SIG-M5 (cell line): Measurements from ENCODE around the gene RSRP1.

Experiments used
- DNase-seq: peaks from one replicate; lab custom pipeline; 2025; lab: John Stamatoyannopoulos, UW

The RSRP1 gene

DNA sequence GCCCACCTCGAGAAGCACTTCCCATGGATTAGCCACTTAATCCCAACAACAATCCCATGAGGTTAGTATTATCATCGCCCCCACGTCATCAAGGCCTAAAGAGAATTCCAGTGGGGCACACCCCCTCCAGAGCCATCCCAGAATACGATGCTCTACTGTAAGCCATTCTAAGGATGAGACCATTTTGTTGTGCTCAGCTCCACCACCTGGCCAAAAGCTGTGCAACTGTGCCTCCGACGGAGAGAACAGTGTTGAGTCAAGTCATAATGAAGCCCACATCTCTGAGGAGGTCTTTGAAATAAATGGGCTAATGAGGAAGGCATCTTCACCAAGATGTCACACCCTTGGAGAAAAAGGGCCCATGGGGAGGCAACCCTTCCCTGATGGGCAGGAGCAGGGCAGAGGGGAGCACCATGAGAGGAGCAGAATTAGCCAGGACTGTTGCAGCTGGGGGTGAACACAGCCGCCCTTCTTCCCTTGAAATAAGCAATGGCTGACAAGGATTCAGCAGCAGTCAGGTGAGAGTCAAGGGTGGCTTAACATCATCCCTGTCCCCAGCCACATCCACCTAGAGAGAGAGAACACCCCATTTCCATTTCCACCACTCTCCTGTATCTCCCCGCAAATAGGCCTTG, 29.5 kb downstream of the RSRP1 start:
- no peak for DNase-seq

GRCh38 chr1:25217015-25217414, 30.2 kb downstream of the RSRP1 start:
- DNase-seq: no peak

GRCh38 chr1:25216123-25216522, 31.1 kb downstream of the RSRP1 start:
- DNase-seq: no peak

GRCh38 chr1:25212725-25213124, 34.5 kb downstream of the RSRP1 start:
- no peak for DNase-seq

DNA sequence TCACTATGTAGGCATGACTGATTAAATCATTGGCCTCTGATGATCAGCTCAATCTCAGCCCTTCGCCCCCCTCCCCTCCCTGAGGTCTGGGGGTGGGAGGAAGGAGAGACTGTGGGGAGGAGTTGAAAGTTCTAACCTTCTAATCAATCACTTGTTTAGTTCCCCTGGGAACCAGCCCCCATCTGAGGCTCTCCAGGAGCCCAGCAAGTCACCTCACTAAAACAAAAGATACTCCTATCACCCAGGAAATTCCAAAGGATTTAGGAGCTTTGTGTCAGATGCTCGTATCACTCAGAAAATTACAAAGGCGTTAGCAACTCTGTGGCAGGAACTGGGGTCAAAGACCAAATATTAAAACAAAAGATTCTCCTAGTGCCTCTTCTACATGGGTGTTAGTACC, 36.5 kb downstream of the RSRP1 start:
- no peak for DNase-seq

DNA sequence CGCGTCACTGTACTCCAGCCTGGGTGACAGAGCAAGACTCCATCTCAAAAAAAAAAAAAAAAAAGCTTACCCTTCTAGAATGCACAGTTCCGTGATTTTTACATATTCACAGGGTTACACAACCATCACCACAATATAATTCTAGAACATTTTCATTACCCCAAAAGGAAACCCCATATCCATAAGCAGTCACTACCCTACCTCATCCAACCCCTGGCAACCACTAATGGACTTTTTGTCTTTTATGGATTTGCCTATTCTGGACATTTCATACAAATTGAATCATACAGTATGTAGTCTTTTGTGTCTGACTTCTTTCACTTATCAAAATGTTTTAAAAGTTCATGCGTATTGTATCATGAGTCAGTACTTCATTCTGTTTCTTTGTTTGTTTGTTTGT, 37.7 kb downstream of the RSRP1 start:
- DNase-seq: no peak

DNA sequence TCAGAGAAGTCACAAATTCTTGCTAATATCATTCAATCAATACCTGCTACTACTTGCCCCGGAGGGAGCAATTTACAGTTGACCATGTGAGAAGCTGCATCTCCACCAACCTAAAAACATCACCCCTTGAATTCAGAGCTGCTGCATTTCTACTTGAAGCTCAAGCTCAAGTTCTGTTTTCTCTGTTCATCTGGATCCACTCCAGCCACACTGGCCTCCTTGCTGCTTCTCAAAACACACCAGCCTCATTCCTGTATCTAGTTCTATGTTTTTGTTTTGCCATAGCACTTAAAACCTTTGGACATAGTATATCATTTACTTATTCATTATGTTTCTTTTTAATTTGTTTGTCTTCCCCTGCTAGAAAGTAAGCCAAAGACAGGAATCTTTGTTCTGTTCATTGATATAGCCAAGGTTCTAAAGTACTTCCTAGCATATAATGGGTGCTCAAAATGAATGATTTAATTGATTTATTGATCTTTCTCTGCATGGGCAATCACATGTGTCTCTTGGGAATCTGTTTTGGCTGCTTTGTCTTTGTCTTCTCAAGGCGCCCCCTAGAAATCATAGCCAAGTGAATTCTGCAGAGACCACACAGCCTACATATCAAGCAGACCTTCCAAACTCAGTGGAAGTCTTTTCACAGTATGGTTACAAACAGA, 38.6 kb downstream of the RSRP1 start:
- no peak for DNase-seq

DNA sequence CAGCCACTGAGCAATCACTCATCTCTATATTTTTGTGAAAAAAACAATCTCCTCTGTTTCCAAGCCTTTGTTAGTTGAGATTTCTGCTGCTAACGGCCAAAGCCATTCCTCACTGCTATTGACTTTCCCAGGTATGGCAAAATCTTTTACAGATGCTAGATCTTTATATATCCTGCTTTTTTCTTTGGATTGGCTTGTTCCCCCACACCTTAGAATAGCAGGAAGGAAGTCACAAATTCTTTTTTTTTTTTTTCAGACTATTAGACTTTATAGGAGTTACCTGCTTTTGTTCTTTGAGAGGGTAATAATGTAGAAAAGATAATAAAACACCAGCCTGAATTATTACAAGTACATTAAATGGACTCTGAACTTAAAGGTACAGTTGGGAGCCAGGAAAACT, 39.2 kb downstream of the RSRP1 start:
- no peak for DNase-seq

GRCh38 chr1:25206201-25206600, 41.1 kb downstream of the RSRP1 start:
- DNase-seq: no peak

DNA sequence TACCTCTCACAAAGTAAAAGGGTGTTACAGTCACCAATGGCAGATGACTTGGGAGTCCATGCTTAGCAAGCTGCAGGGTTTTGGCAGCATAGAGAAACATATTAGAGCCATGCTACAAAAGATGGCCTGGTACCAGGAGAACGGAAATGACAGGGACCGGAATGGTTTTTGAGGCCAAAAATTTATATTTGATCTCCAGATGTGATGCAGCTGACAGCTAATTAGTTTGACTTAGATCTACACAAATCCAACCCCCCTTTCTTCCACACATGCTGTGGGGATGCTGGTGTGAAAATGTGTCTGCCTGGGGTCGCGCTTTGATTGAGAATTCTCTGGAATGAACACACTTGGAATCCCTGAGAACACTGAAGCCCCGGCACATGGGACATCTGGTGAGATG, 41.5 kb downstream of the RSRP1 start:
- no peak for DNase-seq

DNA sequence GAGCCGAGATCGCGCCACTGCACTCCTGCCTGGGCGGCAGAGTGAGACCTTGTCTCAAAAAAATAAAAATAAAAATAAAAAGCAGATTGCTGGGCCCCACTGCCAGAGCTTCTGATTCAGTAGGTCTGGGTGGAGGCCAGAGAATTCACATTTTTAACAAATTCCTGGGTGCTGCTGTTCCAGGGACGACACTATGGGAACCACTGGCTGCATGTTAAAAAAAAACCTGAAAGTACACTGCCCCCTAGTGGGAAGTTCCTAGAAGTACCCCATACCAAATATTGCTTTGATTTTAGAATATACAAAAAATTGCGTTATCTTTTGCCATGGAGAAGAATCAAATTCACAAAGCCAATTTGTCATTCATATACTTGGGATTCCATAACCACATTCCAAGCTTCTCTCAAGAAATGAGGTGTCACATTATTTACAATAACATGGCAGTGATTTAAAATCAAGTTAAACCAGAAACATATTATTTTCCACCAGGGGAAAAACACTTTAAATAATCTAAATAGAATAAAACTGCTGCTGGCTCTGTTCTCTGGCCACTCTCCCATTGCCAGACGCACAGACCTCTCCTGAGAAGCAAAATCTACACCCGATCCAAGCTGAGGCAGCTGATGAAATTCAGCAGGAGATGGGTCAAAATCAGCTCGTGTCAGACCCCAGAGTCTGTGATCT, 42.3 kb downstream of the RSRP1 start:
- no peak for DNase-seq

DNA sequence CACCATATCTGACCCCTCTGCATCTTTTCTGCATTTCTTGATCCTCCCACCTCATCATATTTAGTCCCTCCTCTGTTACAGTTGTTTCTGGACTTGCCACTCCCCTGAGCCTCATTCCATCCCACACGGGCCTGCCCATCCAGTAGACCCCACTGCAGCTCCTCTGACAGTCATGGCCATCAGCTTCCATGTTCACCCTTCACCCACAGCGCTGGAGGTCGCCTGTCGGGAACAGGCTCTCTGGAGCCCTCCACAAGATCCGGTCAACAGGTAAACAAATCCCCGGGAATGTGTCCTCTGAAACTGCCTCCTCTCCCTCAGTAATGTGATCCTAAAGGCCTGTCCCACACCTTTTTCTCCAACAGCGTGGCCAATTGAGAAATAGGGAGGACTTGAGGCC, 46.2 kb downstream of the RSRP1 start:
- no peak for DNase-seq

DNA sequence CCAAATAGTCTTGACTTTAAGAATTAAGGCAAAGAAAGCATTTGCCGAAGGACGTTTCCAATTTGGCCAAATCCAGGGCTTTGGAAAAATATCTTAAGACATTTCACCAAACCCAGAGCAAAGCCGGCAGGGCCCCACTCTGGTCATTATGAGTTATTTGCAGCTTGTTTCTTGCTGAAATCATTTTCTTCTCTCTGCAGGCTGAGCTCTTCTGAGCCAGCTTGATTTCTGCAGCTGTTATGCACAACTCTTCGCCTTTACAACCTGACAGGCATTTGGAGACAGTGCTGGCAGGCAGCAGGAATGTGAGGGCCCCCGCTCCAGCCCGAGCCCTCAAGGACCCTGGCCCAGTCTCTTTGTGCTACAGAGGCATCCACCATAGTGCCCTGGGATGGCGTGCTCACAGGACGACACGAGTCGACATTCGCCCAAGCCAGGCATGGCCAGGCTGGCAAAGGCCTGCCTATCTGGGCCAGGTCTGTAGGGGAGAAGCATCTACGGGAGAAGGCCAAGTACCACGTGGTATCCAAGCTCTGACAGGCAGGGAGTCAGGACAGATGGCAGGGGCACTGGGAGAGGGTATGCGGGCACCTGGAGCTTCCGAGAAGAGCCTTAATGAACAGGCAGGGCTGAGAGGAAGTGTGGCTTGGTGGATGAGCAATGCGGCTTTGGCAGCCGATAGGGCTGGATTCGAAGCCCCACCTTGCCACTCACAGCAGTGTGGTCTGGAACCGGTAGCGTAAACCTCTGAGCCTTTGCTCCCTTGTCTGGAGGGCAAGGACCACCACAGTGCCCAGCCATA, 47.2 kb downstream of the RSRP1 start:
- DNase-seq: no peak

DNA sequence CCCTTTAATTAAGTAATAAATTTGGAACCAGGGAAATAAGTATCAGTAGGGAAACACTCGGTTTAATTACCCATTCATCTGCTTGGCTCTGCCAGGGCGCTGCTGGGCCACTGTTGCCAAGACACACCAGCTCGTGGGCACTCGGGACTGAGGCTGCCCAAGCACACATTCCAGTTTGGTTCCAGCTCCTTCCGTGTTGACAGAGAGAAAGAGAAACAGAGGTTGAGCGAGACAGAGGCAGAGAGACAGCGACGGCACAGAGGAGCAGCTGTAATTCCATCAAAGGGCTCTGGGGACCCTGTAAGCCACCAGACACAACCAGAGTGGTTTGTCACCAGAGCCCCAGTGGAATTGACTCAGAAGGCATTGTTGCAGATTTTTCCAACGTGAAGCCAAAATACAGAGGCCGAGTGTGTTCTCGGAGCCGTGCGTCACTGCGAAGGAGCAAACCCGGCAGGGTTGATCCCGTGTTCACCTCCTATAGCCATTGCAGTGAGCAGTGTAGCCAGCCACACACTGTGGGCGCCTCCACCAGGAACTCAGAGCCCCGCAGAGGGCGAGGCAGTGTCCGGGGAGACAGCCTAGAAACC, 48.5 kb downstream of the RSRP1 start:
- DNase-seq: no peak

- DNase-seq: no peak
These were observed 49.1 kb downstream of the RSRP1 start for GRCh38 chr1:25197982-25198662.

- DNase-seq: no peak
These were observed 49.8 kb downstream of the RSRP1 start for GRCh38 chr1:25197235-25197975.

GRCh38 chr1:25196830-25197229, 50.4 kb downstream of the RSRP1 start:
- DNase-seq: no peak

DNA sequence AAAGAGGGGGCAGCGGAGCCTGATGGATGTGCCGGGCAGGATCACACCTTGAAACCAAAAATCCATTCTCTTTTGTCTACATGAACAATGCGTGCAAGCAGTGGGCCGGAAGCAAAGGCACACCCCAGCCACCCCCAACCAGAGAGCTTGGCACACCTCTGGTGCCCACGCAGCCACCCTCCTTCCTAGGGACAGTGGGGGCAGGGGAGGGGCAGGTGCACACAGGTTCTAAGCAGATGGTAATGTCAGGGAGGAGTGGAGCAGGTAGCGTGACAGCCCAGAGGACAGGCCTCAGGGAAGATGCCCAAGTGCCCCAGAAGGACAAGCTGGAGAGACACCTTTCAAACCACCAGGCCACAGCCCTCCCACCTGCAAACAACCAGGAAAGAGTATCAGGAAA, 51.4 kb downstream of the RSRP1 start:
- DNase-seq: no peak

DNA sequence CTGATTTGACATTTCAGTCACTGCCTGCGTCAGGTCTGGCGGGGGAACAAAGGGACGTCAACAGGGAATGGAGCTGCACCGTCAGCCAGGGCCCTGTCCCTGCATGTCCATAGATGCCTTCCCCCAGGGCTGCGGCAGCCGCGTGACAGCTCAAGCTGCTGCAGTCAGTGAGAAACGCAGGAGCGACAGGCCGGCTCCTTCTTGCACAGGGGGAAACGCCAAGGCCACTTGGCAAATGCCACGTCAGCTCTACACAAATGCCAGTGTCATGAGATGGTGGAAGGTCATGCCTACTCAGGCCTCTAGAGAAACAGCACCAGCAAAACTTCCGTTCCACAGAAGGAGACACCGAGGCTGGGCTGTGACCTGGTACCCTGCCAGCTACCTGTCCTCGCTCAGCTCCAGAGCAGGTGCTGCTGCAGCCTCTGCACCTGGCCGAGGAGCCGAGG, 52.7 kb downstream of the RSRP1 start:
- DNase-seq: no peak

- no peak for DNase-seq
These were observed 53.2 kb downstream of the RSRP1 start for GRCh38 chr1:25194054-25194453.

DNA sequence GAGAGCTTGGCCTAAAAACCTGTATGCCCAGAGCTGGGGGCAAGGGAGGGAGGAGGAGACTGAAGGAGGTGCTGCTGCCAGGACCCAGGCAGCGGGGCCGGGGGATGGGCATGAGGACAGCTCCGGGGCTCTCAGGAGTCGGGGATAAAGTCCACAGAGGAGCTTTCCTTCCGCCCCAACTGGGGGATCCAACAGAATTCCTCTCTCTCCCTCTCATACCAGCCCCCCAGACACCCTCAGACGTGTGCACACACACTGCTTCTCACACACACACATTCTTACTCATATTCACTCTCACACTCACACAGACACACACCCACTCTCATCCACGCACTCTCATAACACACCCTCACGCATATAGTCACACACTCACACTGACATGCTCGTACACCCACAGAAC, 54.0 kb downstream of the RSRP1 start:
- no peak for DNase-seq
